Hematopoietic multipotent progenitor cell treated with erythropoietin and hydrocortisone succinate and interleukin-3 and kit ligand, for 15 days (in vitro differentiated cells): ENCODE measurements around the gene ATXN1.
"Not testable (repeated sequence)": the region's sequence is repeated elsewhere in the genome, so short reads cannot be mapped to it uniquely, and the experiment has no call there.

Experiments used
- DNase-seq: peaks from one replicate; pipeline ENCODE4 v3.0.0-alpha.2; 2015; ENCODE audit warnings: low spot score

Gene ATXN1

DNA sequence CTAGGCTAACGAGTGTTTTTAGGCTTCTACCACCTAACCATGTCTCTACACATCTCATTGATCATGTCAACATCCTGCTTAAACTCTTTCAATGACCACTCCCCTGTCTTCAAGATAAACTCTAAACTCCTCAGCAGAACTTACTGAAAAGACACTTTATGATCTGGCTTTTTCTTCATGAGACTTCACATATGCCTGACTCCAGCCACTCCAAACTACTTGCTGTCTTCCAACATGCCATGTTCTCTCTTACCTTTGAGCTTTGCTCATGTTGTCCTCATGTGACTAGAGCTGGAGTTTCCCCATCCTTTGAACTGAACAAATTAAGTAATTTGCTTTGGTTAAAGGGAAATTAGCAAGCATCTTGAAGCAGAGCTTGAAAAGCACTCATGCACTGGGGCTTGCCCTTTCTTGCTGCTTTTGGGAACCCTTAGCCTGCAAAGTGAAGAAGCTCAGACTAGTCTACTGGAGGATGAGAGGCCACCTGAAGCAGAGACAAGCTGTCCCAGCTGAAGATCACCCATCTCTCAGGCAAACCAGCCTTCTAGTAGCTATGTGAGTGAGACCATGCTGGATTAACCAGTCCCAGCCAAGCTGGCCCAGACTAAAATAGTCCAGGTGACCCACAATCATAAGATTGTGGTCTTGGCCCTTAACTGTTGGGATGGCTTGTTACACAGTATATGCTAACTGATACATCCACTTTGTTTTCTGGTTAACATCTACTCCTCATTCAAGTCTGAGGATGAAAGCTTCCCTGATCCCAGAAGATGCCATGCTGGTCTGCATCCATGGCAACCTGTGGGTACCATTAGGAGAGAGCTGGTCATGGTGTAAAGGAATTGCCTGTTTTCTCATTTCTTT, 287.1 kb downstream of the ATXN1 start:
- no peak for DNase-seq

DNA sequence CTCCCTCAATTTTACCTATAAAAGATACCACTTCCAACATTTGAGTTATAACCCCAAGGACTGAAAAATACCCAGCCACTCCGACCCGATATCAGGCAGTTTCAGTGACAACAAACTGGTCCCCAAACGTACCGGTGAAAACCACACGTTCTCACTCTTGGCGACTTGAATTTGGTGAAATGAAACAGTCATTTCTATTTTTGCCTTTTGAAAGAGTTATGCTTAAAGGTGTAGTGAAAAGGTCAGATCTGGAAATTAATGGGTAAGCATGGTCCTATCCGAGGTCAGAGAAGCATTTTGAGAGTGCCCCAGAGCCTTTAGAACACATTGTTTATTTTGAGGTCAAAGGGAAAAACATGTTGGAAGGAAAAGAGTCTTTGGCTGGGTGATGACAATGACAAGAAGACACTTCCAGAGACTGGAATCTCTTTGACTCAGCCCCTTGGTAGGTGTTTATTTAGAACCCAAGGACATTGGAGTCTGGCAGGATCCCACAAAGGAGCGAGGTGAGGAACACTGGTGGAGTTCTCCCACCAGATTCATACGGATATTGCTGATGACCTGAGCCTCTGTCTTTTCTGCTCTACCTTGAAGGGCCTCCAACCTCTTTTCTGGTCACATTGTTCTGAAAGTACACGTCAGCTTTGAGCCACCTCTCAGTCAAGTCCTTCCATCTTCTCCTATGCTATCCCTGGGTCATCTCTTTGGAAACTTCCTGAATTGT, 287.9 kb downstream of the ATXN1 start:
- no peak for DNase-seq

GRCh38 chr6:16472349-16473069, 288.8 kb downstream of the ATXN1 start:
- DNase-seq = no peak

DNA sequence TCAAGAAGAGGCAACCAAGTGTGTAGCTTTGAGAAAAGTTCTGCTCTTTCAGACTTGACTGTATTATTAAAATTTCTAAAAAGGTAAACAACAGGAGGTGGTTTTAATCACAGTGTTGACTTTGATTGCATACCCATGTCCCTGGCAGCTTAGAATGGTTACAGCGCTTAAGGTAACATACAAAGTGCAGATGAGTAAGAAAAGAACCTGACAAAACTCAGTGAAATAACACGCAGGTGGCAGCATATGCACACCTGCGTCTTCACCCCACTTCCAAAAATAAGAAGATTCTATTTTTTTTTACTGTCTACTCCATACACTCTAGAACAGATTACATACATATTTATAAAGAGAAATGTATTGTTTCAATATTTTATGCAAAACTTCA, 289.4 kb downstream of the ATXN1 start:
- DNase-seq = no peak

GRCh38 chr6:16471222-16471909, 289.9 kb downstream of the ATXN1 start:
- no peak for DNase-seq

DNA sequence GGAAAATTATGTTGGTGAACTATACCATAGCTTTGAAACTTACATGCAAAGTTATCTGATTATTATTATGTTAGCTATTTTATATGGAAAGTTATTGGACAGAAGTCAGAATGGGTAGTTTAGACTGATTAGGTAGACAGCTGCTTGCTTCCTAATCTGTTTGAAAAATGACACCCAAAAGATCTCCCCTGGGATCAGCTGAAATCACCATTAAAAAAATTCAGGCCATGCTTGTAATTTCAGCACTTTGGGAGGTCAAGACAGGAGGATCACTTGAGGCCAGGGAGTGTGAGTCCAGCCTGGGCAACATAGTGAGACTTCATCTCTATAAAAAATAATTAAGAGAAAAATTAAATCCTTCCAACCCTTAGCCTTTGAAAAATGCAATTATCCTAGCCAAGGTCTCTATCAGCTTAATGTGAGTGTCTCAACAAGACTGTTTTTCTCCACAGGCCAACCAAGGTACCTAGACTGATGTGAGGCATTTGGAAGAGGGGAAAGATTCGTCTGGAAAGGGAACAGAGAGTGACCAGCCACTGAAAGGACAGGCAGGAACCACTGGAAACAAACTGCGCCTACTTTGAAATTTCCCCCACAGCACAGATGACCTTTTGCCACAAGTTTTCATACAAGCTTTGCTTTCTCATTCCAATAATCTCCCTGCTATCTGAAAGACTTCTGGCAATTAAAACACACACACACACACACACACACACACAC, 290.6 kb downstream of the ATXN1 start:
- no peak for DNase-seq

DNA sequence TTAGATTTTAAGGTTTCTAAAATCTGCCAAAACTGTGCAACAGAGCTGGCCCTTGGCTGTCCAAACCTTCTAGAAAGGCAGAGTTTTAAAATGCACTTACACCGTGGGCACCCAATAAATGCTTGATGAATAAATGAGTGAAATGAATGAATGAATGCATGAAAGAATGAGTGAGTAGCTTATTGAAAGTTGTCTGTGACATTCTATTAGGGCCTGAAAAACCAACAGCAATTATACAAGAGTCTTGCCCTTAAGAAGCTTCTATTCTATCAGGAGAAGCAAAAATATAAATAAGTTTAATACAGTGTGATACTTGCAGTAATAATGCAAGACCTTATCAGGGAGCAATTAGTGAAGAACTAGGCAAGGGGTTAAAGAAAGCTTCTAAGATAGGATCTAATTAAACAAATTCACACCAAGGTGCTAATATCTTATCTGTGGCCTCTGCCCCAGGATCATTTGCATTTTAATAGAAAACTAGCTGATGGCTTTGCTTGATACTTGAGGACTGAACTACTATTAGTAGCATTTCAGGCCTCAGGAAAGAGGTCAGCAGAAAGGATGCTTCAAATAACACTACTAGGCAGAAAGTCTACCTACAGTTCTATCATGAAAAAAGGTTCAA, 292.2 kb downstream of the ATXN1 start:
- DNase-seq = no peak

DNA sequence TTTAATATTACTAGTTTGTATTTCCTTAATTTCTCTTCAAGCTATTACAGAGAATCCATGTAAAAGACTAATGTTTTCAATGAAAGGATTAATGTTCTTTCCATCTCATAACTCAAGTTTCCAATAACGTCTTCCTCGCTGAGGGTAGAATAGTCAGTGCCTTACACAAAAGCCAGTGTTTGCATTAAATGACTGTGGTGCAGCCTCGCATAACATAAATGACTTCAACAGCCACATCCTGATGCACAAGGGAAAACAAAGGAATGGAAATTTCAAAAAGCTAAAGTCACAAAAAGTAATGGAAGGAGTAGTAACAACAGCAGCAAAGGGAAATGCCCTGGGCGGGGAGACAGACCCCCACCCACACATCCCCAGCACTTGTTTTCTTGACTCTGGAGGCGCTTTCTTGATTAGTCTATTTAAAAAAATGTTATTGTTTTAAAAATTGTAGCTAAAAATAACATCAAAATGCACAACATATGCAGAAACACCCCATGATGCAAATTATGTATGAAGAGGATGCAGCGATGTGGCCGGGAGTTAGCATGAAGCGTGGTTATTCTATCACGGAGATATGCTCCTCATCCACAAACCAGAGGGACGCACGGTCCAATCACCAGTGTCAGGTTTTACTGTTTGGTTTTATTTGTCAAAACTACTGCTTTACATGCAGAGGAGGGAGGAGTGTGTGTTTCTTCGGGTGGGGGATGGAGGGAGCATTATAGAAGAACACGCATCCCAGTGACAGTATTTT, 294.3 kb downstream of the ATXN1 start:
- no peak for DNase-seq

- no peak for DNase-seq
These were observed 297.2 kb downstream of the ATXN1 start for GRCh38 chr6:16464045-16464444.

GRCh38 chr6:16463246-16463645, 298.0 kb downstream of the ATXN1 start:
- not testable (repeated sequence) for DNase-seq

DNA sequence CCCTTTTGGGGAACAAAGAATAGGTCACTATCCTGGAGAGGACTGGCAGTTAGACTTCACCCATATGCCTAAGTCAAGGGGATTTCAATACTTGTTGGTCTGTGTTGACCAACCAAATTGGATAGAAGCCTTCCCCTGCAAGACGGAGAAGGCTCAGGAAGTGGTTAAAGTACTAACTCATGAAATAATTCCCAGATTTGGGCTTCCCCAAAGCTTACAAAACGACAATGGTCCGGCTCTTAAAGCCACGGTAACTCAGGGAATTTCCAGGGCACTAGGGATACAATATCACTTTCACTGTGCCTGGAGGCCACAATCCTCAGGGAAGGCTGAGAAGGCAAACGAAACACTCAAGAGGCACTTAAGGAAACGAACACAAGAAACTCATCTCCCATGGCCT, 299.8 kb downstream of the ATXN1 start:
- no peak for DNase-seq

DNA sequence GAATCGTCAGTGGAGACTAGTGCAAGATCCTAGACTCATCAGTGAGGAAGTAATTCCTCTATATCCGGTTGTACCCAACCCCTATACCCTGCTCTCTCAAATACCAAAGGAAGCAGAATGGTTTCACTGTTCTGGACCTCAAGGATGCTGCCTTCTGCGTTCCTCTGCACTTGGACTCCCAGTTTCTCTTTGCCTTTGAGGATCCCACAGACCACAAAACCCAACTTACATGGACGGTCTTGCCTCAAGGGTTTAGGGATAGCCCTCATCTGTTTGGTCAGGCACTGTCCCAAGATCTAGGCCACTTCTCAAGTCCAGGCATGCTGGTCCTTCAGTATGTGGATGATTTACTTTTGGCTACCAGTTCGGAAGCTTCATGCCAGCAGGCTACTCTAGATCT, 301.8 kb downstream of the ATXN1 start:
- not testable (repeated sequence) for DNase-seq

- no peak for DNase-seq
These were observed 308.9 kb downstream of the ATXN1 start for GRCh38 chr6:16452348-16452747.

GRCh38 chr6:16450821-16451220, 310.4 kb downstream of the ATXN1 start:
- no peak for DNase-seq

GRCh38 chr6:16450285-16450684, 311.0 kb downstream of the ATXN1 start:
- DNase-seq = no peak

- no peak for DNase-seq
These were observed 315.0 kb downstream of the ATXN1 start for GRCh38 chr6:16446273-16446672.

DNA sequence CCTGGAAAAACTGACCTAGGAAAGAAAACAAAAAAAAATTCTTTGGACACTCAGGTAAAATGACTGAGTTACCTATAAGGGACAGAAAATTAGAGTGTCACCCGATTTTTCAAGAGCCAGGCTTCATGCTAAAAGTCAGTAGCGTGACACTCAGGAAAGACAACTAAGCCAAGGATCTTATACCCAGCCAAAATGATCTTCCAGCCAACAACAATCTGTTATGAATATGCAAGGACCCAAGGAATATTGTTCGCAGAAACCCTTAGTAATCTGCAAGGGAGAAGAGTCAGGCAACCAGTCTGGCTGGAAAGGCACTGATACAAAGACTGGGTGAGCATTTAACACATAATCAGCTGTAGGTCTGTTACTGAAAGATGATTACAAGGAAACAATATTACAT, 319.2 kb downstream of the ATXN1 start:
- no peak for DNase-seq

DNA sequence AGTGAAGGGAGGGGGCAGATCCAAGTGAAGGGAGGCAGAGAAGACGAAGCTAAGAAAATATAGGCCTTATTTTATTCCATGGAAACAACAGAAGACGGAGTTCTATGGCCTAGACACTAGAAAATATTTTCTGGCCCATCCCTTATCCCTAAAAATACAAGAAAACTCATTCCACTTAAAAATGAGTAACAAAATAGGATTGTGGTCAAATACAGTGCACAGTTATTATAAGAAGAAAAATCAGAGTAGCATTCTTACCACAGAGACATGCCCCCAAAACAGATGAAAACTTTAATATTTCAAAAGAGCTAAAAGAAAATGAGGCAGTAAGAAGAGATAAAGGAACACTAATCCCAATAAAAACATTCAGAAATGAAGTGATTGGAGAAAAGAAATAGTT, 320.0 kb downstream of the ATXN1 start:
- DNase-seq = no peak

DNA sequence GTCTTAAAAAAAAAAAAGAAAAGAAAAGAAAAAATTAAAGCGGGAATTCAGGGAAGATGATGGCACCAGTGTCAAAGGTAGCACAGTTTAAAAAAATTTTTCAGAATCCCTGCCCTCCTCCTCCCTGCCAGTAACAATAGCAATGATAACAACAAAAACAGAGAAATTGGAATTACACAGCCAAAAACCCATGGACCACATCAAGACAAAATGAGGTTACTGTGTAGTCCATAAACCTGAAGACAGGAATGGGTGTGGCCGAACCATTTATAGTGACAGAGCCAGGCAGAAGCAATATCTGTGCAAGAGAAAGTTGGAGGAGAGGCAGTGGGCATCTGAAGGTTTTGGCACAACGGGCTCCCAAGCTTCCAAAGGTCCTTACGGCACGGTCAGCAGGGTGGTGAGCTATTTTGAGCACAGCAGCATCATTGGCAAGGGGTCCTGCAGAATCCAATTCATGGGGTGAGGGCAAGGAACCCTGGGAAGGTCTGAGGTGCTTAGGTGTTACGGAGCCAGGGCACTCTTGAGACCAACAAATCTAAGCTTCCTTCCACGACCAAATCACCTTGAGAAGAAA, 320.5 kb downstream of the ATXN1 start:
- no peak for DNase-seq
